Thyroid gland (tissue), 4 donors: ENCODE measurements around the gene TMEM92.

ENCODE experiments used
- CTCF ChIP-seq, 6 experiments: fragments of 200-600 bp in 3 of 6; fragments of 450-650 bp in 3 of 6; sonication (generic) in 3 of 6; IDR thresholded peaks; one replicate each; pipeline ENCODE4 v1.5.1; 2016 to 2019; ENCODE audit warnings: antibody characterized with exemption in 6 of 6, mild to moderate bottlenecking in 2 of 6, inconsistent platforms in 1 of 6, moderate library complexity in 1 of 6
- POLR2A ChIP-seq, 2 donors: fragments of 450-650 bp; IDR thresholded peaks; one replicate each; pipeline ENCODE4 v1.6.1; 2017; ENCODE audit warnings: antibody characterized with exemption in 2 of 2, mild to moderate bottlenecking in 2 of 2, moderate library complexity in 1 of 2

GRCh38 chr17:50303051-50303450 is 28.8 kb downstream of the TMEM92 start:
- no peak for TF ChIP-seq POLR2A (IDR thresholded peaks at IDR 0.05)
- TF ChIP-seq CTCF (IDR thresholded peaks at IDR 0.05), result no peak
